ES-I3 (cell line): ENCODE measurements around the gene DIAPH2.

ENCODE experiments used
- H3K36me3 ChIP-seq: 2 replicates; pipeline ENCODE4 v1.6.1; 2013; ENCODE audit warnings: mild to moderate bottlenecking, low read length, control low read depth, moderate library complexity; ENCODE audit not compliant: insufficient read depth
- H3K4me1 ChIP-seq: 2 replicates; pipeline ENCODE4 v1.6.1; 2013; ENCODE audit warnings: mild to moderate bottlenecking, control low read depth, low read length; ENCODE audit not compliant: insufficient read depth
- H3K9ac ChIP-seq: 2 replicates; pipeline ENCODE4 v1.6.1; 2013; ENCODE audit warnings: low read depth, mild to moderate bottlenecking, low read length, moderate library complexity
- H3K9me3 ChIP-seq: 2 replicates; pipeline ENCODE4 v1.6.1; 2013; ENCODE audit warnings: mild to moderate bottlenecking, low read length, moderate library complexity; ENCODE audit not compliant: control insufficient read depth, insufficient read depth

The DIAPH2 gene

DNA sequence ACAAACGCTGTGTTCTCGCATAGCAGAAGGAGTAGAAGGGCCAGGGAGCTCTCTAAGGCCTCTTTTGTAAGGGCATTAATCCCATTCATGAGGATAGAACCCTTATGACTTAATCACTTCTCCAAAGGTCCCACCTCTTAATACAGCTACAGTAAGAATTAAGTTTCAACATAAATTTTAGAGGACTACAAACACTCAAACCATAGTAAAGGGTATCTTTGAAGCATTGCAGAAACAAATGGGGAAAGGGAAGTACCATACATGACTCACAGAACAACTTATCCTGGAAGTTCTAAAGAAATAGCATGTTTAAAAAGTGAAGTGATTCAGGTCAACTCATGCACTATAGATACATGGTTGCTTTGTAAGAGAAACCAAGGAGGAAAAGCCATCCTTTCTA, 879.9 kb downstream of the DIAPH2 start:
- Histone ChIP-seq H3K9me3 (no peaks in the 10 kb centered on the region), H3K4me1 (no peaks in the 10 kb centered on the region; the same call in 1 of the 2 replicates), H3K9ac (no peak overlapping the region), H3K36me3 (no peaks in the 10 kb centered on the region)

GRCh38 chrX:97587171-97587570, 902.5 kb downstream of the DIAPH2 start:
- H3K36me3 ChIP-seq = no peaks in the 10 kb centered on the region
- H3K4me1 ChIP-seq = no peaks in the 10 kb centered on the region
- no peak overlapping the region for H3K9ac ChIP-seq
- peaks cover 10% of the 10 kb centered on the region; the same call in 1 of the 2 replicates for H3K9me3 ChIP-seq

DNA sequence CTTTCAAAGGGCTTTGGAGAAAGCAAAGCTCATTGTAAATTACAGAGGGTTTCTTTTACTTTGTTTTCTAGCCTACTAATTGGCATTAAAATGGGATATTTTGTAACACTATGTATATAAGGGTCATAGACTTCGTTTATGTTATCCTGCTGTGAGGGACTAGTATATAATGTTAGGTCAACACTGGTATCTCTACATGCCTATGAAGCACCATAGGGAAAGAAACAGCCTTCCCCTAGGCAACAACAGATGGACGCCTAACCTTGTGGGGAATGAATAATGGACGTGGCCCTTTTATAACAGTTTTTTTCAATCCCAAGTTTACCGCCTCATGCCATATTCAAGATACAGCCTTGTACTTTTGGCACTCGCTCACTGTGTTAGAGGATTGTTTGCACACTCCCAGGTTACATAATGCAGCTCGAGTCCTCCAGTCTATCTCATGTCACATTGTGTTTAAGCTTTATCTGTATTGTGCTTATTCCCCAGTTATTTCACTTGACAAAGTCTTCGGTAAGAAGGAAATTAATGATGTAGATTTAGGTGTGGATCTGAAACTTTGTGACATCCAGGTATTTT, 910.1 kb downstream of the DIAPH2 start:
- Histone ChIP-seq H3K9me3 (no peaks in the 10 kb centered on the region), H3K36me3 (no peaks in the 10 kb centered on the region), H3K9ac (no peak overlapping the region), H3K4me1 (peaks cover 26% of the 10 kb centered on the region)

- Histone ChIP-seq H3K9ac (no peak overlapping the region), H3K9me3 (no peaks in the 10 kb centered on the region), H3K36me3 (no peaks in the 10 kb centered on the region), H3K4me1 (peaks cover 26% of the 10 kb centered on the region)
These were observed 913.3 kb downstream of the DIAPH2 start for GRCh38 chrX:97597954-97598353.

DNA sequence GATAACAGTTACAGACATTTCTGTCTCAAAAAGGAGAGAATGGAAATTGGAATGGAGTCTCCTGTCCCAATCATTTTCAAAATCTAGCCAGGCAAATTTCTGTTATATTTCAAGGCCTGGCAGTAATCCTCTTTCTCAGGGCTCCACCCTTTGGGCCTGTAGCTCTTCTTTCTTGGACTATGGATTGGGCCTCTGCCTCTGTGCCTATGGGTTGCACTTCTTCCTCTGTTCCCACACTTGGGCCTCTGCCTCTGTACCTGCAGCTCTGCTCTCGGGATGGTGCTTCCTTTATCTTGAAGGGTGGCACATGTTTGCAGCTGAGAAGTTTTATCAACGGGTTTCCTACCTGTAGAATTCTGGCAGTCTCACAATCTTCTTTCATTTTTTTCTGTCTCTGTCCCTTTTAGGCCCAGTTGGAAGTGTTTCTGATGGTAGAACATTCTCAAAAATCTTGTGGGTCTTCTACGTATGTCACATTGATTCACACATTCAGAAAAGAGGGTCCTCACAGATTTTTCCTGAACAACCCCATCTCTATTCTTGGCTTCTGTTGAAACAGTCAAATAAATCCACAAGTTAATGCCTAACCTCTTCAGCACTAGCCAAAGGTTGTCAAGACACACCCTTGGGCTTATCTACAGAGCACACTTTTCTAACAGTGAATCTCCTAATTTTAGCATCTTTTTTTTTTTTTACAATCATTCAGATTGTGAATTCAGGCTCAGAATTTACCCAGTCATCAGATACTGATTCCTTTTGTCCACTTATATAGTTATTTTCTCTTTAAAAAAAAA, 918.0 kb downstream of the DIAPH2 start:
- H3K9ac ChIP-seq = no peak overlapping the region
- no peaks in the 10 kb centered on the region for H3K36me3 ChIP-seq
- no peaks in the 10 kb centered on the region for H3K9me3 ChIP-seq
- H3K4me1 ChIP-seq = peaks cover 10% of the 10 kb centered on the region

DNA sequence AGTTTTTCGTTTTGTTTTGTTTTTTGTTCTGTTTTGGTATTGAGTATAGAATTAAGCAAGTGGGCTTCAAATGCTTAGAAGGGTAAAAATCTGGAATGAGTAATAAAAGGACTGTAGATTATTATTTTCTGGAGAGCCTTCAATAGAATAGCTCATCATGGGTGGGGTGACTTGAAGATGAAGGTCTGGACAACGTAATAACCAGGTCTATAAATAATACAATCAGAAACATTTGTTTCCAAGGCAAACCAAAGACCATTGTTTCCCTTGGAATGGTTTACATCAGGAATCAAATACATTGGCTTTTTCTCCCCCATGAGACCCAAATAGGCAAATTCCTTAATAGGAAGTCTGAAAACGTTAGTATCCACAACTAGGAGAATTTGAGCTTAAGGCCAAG, 920.6 kb downstream of the DIAPH2 start:
- H3K4me1 ChIP-seq = no peaks in the 10 kb centered on the region

GRCh38 chrX:97609357-97609756, 924.7 kb downstream of the DIAPH2 start:
- Histone ChIP-seq H3K9me3 (no peaks in the 10 kb centered on the region), H3K4me1 (no peaks in the 10 kb centered on the region), H3K36me3 (no peaks in the 10 kb centered on the region), H3K9ac (no peak overlapping the region)

More for the DNA sequence above, 920.6 kb downstream of the DIAPH2 start:
- Histone ChIP-seq H3K9ac (no peak overlapping the region), H3K9me3 (no peaks in the 10 kb centered on the region), H3K36me3 (no peaks in the 10 kb centered on the region)

DNA sequence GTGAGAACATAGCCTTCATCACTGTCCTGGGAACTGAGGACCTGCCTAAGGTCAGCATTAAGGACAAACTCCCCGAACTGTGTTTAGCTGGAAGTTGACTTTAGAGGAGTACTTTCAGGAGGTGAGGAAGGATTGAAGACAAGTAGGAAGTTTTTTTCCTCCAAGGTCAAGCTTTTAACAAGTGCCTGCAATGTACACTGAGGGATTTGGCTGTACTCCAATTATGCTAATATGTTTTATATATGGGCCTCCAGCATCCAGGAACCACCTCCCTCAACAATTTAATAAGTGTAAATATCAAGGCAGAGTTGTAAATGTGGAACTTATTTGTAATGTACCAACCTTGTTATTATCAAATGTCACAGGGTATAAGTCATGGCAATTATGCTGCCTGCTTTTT, 925.3 kb downstream of the DIAPH2 start:
- H3K36me3 ChIP-seq = no peaks in the 10 kb centered on the region
- no peaks in the 10 kb centered on the region for H3K4me1 ChIP-seq
- H3K9me3 ChIP-seq = no peaks in the 10 kb centered on the region
- no peak overlapping the region for H3K9ac ChIP-seq

GRCh38 chrX:97616883-97617530, 932.4 kb downstream of the DIAPH2 start:
- Histone ChIP-seq H3K4me1 (peaks cover 8% of the 10 kb centered on the region; the same call in 1 of the 2 replicates), H3K9me3 (no peaks in the 10 kb centered on the region), H3K36me3 (no peaks in the 10 kb centered on the region), H3K9ac (no peak overlapping the region)

DNA sequence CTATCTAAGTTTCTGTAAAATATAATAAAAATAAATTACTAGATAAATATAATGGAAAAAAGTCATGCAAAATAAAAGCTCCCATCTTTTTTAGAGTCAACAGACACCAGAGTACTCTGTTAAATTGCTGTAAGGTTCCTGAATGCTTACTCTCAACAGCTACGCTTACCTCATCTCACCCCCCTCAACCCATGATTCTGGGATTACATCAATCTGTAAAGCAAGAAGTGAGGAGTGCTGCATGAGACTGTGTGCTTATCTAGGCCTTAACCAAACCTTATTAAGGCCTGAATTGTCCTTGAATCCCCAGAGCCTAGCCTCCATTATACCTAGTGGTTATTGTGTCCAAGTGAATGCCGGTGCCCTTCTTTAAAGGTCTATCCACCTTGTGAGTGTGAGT, 934.9 kb downstream of the DIAPH2 start:
- H3K9ac ChIP-seq = no peak overlapping the region
- H3K4me1 ChIP-seq = peaks cover 8% of the 10 kb centered on the region; the same call in 1 of the 2 replicates
- no peaks in the 10 kb centered on the region for H3K36me3 ChIP-seq
- no peaks in the 10 kb centered on the region for H3K9me3 ChIP-seq

DNA sequence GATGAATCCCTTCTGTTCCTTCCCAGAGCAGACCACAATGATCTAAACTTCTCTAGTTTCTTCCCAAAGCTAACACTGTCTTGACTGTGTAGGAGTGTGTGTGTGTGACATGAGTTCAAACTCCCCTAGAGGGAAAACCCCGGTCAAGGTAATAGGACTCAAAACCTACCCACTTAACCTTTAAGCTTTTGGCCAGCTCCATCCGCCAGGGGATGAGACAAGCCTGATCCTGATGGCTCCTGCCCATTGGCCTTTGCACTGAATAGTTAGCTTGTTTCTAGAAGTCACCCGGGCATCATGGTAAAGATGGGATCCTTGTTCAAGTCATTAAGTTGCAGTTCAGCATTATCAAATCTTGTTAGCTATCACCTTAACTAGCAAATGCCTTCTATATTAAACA, 937.5 kb downstream of the DIAPH2 start:
- Histone ChIP-seq H3K9me3 (no peaks in the 10 kb centered on the region), H3K36me3 (no peaks in the 10 kb centered on the region), H3K4me1 (peaks cover 4% of the 10 kb centered on the region; the same call in 1 of the 2 replicates), H3K9ac (no peak overlapping the region)

GRCh38 chrX:97628326-97628725, 943.7 kb downstream of the DIAPH2 start:
- no peak overlapping the region for H3K9ac ChIP-seq
- H3K4me1 ChIP-seq = peaks cover 5% of the 10 kb centered on the region; the same call in 1 of the 2 replicates
- H3K9me3 ChIP-seq = 0 out of 2 replicates have a peak, but pooled peaks cover 4% of the 10 kb centered on the region
- H3K36me3 ChIP-seq = no peaks in the 10 kb centered on the region

GRCh38 chrX:97628807-97629596, 944.4 kb downstream of the DIAPH2 start:
- H3K9ac ChIP-seq = no peak overlapping the region
- peaks cover 9% of the 10 kb centered on the region; the same call in 1 of the 2 replicates for H3K4me1 ChIP-seq
- H3K36me3 ChIP-seq = no peaks in the 10 kb centered on the region
- 0 out of 2 replicates have a peak, but pooled peaks cover 4% of the 10 kb centered on the region for H3K9me3 ChIP-seq

GRCh38 chrX:97629597-97629985, 944.9 kb downstream of the DIAPH2 start:
- Histone ChIP-seq H3K9ac (no peak overlapping the region), H3K9me3 (0 out of 2 replicates have a peak, but pooled peaks cover 4% of the 10 kb centered on the region), H3K36me3 (no peaks in the 10 kb centered on the region), H3K4me1 (peaks cover 14% of the 10 kb centered on the region; the same call in 1 of the 2 replicates)
